NCI-H1436 (cell line): ENCODE measurements around the gene CLDN3.

ENCODE experiments used
- DNase-seq: peaks from one replicate; lab custom pipeline; 2025; lab: John Stamatoyannopoulos, UW

CLDN3 gene

DNA sequence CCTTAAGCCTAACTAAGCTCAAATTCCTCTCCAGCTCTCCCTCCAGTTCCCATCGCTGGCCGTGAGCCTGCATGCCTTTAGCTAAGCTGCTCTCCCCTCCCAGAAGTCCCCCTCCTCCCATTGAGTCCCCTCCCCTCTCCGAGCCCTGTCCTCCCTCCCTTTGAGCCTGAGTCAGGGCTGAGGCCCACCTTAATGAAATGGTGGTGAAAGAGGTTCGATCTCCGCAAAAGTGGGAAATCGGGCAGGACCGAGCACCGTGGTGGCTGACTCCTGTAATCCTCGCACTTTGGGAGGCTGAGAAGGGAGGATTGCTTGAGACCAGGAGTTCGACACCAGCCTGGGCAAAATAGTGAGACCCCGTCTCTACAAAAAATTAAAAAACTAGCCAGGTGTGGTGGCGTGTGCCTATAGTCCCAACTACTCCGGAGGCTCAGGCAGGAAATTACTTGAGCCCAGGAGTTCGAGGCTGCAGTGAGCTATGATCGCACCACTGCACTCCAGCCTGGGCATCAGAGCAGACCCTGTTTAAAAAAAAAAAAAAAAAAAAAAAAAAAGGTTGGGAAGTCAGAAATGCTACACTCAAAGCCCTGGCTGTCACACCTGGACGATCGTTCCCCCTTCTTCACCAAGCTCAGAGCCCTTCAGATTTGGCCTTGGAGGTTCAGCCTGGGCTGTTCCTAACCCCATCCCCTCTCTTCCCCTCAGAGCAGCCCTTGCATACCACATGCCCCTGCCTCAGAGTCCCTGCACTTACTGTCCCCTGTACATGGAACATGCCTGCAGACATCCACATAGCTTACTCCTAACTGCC is 995 bp upstream of the CLDN3 start:
- no peak for DNase-seq

DNA sequence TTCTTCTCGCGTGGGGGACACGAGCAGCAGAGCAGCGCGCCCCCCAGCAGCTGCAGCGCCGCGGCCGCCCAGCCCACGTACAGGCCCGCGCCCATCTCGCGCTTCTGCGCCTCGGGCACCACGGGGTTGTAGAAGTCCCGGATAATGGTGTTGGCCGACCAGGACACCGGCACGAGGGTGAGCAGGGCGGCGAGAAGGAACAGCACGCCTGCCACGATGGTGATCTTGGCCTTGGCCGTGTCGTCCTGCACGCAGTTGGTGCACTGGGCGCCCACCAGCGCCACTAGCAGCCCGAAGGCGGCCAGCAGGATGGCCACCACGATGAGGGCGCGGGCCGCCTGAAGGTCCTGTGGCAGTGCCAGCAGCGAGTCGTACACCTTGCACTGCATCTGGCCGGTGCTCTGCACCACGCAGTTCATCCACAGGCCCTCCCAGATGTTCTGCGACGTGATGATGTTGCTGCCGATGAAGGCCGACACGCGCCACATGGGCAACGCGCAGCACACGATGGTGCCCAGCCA is 529 bp downstream of the CLDN3 start:
- no peak for DNase-seq

DNA sequence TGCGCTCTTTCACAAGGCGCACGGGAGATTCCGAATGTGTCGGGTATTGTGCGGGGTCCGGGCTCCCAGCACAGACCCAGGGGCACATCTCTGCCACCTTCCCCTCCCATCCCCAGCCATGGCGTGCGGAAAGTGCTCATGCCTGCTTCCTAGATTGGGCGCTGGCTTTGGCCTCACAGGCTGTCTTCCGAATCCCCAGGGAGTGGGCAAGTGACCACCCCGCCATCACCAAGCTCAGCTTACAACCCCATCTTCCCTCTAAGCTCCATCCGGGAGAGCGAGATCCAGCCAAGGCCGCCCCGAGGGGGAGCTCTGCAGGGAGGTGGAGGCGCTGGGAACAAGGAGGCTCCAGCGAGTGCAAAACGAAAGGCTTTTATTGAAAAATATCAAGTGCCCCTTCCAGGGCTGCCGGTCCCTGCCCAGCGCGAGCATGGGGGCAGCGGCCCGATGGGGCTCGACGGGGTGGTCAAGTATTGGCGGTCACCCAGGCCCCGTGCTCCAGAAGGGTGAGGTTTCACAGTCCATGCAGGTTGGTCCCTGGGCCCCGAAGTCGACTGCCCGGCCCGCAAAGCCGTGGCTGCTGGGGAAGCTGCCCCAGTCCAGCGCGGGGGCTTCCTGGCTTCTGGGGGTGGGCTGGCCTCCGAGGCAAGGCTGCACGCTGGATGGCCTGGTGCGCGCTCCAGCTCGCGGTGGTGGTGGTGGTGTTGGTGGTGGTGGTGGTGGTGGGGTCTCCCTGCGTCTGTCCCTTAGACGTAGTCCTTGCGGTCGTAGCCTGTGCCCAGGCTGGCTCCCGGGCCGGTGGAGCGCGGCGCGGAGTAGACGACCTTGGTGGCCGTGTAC is 1.2 kb downstream of the CLDN3 start:
- no peak for DNase-seq

DNA sequence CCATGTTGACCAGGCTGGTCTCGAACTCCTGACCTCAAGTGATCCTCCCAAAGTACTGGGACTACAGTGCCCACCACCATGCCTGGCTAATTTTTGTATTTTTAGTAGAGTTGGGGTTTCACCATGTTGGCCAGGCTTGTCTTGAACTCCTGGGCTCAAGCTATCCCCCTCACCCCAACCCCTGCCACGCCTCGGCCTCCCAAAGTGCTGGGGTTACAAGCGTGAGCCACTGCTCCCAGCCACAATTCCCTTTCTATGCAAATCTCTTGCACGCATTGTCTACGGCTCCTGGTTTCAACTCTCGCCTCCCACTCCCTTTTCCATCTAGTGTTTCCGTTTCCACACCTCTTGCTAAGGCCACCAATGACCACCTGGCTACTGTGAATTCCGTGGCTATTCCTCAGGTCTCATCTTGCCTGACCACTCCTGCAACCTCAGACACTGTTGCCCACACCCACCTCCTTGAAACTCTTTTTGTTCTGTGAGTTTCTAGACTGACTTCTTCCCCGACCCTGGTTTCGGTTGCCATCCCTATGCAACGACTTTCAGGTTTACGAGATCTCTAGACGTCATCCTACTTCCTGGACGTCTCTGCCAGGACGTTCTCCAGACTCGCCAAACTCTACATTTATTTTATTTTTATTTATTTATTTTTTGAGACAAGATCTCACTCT is 3.4 kb downstream of the CLDN3 start:
- no peak for DNase-seq

DNA sequence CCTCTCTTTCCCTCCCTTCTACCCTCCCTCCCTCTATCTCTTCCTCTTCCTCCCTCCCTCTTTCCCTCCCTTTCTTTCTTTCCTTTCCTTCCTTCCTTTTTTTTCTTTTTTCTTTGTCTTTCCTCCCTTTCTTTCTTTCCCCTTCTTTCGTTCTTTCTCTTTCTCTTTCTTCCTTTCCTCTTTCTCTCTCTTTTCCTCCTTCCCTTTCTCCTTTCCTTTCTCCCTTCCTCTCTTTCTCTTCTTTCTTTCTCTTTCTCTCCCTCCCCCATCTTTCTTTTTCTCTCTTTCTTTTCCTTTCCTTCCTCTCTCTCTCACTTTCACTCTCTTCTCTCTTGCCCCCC is 7.4 kb downstream of the CLDN3 start:
- no peak for DNase-seq

DNA sequence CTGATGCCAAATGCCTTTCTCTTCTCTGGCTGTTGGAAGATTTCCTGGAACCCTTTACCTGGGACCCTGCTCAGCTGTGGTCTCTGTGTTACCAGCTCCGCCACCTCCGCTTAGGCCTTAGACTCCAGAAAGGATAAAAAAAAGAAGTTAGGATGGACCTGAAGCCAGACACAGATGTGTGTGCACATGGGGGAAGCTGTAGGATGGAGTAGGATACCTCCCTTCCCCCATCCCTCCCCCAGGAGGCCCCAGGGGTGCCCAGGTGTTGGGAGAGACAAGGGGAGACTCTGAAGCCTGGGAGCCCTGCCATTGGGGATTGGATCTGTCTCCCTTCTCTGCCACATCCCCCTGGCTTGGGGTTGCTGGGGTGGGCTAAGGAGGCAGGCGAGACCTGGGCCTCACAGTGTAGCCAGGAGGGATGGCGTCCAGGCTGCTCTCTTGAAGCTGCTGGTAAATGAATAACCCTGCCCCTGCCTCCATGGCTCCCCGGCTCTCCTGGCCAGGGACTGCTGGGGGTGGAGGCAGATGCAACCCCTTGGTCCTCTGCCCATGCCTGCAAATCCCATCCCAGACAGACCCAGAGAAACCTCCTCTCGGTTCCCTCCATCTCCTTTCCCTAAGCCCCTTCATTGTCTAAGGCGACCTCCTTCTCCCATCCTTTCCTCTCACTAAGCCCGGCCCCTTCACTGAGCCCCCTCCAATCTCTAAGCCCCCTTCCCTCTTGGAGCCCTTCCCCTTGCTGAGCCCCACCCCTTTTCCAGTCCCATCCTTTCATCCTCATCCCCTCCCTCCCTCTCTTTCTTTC is 8.0 kb downstream of the CLDN3 start:
- no peak for DNase-seq

DNA sequence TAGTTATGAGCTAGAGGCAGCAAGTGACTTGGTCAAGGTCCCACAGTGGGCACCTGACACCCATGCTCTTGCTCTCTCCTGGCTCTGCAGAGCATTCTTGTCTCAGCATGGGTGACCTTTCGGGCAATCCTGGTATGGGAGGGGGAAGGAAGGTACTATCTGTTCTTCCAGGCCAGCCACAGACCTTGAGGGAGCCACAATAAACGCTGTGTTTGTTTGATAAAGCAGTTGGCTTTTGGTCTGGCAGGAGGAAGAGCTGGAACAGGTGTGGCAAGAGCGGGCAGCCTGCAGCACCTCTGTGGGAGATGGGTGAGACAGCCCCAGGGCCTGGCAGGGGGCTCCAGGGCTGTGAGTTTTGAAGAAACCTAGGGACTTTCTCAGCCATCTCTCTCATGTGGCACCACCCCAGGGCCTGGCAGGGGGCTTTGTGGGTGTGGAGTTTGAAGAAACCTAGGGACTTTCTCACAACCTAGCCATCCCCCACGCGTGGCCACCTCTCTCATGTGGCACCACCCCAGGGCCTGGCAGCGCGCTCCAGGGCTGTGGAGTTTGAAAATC is 11.4 kb downstream of the CLDN3 start:
- DNase-seq: no peak

DNA sequence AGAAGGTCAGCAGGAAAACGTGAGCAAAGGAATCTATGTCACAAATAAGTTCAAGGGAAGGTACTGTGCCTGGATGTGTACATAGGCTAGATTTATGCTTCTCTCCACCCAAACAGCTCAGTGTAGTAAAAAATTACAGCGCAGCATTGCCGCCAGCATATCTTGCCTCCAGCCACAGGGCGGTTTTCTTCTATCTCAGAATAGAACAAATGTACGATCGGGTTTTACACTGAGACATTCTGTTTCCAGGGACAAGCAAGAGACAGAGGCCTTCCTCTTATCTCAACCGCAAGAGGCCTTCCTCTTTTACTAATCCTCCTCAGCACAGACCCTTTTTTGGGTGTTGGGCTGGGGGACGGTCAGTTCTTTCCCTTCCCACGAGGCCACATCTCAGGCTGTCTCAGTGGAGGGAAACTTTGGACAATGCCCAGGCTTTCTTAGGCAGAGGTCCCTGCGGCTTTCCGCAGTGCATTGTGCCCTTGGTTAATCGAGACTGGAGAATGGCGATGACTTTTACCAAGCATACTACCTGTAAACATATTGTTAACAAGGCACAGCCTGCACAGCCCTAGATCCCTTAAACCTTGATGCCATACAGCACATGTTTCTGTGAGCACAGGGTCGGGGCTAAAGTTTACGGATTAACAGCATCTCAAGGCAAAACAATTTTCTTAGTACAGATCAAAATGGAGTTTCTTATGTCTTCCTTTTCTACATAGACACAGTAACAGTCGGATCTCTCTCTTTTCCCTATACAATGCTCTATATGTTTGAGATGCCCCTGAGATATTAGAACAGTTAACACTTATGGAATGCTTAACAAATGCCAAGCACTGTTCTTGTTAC is 19.9 kb downstream of the CLDN3 start:
- no peak for DNase-seq

DNA sequence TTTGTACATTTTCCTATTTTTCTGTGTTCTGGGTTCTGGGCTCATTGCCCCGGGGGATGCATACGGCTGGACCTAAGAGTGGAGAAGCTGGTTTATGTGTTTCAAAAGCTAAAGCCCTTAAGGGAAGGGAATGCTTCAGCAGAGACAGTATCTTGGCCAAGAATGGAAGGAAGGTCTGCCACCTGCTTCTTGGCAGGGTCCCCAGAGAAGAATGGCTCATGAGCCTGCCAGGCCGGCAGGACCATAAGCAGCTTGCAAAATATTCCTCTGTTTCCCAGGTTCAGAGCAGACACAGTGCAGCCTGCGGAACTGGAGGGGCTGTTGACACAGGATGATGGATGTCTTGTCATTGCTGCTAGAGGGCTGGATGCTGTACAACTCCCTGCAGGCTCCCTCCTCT is 23.7 kb downstream of the CLDN3 start:
- DNase-seq: no peak

DNA sequence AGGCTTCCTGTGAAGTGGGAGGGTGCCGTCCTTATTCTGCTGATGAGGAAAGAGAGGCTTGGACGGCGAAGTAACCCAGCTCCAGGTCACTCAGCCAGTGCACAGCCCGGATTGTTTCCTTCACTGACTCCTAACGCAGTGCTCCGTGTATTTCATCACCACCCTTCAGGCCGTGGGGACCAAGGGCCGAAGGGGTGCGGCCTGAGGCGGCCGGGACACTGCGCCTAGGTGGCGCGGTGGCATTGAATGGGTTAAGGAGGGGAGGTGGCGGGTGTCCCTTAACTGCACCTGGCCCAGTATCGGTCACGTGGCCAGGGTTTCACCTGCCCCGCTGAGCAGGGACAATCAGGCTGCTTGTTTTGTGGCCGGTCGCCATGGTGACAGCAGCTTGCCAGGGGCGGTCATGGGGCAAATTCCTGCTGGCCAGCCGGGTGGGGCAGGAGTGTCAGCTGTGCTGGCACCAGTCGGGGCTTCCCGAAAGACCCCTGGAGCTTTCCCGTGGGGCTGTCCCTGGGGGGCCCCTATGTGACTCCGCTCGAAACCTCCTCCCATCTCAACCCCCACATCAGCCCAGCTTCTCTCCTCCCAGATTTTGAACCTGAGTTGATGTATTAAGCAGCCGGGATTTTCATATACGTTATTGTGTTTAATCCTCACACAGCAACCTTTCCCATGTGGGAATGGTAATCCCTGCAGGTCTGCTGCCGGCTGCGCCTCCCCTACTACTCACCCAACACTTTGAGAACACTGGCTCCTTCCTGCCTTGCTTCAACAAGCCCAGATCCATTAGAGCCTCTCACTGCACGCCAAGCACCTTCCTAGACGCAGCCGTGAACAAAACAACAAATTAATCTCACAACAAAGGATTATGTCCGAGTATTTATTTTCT is 27.1 kb downstream of the CLDN3 start:
- peak; percentile 94 for DNase-seq

DNA sequence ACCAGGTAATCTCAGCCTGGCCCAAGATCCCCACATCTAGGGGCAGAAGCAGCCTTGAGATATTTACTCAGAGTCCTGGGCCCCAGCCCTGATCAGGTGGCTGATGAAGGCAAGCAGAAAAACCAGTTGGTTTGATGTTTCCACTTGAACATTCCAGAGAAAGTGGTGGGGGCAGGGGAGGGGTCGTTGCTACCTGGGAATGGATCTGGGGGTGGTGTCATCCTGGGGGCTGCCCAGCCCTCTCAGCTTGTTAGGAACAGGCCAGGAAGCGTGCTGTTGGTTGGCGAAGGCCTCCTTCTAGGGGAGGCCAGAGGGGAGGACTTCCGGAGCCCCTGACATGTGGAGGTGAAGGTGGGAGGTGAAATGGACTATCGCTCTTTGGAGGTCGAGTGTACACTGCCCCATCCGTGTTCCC is 27.7 kb downstream of the CLDN3 start:
- no peak for DNase-seq

DNA sequence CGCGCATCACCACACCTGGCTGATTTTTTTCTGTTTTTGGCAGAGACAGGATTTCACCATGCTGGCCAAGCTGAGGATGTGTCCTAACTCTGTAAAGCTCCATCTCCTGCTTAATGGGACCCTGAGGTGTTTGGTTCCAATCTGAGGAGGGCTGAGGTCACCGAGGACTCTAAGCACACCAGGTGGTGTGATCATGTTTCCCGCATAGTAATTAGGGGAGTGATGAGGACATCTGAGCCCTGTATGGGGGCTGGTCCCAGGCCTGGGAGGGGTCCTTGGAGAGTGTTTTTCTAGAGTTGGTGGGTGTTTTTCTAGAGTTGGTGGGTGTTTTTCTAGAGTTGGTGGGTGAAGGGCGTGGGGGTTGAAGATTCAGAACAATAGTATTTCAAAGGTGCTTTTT is 28.5 kb downstream of the CLDN3 start:
- DNase-seq: peak; percentile 85

DNA sequence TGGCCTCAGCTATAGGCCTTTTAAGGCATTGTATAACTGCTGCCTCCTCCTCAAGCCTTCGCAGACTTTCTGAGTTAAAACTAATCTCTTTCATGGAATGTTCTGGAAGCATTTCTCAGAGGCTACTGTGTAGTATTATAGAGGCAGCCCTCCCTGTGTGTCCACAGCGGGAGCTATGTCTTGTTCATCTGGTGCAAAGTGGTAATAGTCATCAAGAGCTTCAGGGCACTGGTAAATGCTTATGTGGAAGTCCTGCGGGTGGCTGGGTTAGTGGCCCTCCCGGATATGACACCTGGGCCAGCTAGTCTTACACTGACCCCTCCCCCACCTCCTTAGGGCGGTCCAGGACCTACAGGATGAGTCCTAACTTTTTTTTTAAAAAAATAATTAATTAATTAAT is 29.3 kb downstream of the CLDN3 start:
- no peak for DNase-seq

DNA sequence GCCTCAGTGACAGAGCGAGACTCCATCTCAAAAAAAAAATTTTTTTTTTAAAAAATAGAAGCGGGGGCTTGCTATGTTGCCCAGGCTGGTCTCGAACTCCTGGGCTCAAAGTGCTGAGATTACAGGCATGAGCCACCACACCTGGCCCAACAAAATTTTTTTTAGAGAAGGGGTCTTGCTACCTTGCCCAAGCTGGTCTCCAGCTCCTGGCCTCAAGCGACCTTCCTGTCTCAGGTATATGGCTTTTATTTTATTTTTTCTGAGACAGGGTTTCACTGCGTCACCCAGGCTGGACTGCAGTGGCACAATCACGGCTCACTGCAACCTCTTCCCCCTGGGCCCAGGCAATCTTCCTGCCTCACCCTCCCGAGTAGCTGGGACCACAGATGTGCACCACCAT is 29.9 kb downstream of the CLDN3 start:
- no peak for DNase-seq

DNA sequence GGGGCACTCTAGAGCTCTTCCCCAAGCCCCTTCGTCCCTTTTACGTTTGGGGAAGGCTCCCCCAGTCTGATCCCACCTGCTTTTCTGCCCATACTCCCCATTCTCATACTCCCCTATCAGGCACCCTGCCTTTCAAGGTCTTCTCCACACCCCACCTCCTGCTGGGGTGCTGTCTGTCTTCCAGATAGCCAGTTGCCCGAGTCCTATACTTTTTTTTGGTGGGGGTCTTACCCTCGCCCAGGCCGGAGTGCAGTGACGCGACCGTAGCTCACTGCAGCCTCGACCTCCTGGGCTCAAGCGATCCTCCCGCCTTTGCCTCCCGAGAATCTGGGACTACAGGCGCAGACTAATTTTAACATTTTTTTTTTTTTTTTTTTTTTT is 30.7 kb downstream of the CLDN3 start:
- DNase-seq: no peak

DNA sequence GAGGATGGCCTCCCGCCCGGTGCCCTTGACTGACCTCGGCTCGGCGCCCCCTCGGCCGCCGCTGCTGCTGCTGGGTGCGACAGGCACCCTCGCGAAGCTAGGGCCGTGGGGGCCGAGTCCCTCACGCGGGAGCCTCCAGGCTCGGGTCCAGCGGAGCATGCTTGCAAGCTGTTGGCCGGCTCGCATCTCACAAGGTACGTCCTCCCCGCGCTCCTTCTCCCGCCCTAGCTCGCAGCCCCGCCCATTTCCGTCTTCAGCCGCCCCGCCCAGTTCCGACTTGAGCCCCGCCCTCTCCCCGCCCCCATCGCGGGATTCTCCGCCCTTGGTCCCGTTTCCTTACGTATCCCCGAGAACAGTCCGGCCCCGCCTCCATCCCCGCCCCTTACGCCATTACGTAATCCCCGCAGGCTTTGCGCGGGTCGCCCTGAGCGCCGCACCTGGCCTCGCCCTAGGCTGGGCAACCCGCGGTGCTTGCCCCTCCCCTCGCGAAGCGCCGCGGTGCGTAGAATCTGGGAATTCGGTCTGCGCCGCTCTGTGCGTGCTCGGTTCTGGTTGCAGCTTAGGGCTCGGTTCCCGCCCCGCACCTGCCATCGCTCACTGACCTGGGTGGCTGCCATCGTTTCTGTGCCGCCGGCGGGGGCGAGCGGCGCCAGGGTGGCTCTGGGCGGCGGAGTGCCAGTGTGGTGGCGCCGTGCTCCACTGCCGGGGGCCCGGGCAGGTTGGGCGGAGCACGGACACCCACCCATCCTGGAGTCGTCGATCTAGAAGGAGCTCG is 31.3 kb downstream of the CLDN3 start, which contains the start of gene ABHD11:
Gene ABHD11 (minus strand): TSS at position 191 of the 775 bp plus-strand sequence. CDS start 32 bp downstream, at position 159.
- peak; percentile 97 for DNase-seq

DNA sequence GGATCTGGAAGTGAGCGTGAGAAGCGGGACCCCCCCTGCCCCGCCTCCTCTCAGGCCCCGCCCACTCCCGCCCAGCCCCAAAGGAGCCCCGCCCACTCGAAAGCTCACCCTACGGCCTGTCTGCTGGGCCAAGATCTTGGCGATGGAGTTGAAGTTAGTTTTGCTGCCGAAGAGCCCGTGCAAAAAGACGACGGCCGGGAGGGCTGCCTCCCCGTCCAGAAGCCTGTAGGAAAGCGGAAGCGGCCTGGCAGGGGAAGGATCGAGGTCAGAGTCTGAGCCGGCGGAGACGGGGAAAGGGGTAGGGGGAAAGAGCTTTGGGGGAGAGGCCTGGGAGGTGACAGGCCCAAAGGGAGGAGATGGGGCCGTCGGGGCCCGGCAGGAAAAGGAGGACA is 31.9 kb downstream of the CLDN3 start:
- peak; percentile 52 for DNase-seq

DNA sequence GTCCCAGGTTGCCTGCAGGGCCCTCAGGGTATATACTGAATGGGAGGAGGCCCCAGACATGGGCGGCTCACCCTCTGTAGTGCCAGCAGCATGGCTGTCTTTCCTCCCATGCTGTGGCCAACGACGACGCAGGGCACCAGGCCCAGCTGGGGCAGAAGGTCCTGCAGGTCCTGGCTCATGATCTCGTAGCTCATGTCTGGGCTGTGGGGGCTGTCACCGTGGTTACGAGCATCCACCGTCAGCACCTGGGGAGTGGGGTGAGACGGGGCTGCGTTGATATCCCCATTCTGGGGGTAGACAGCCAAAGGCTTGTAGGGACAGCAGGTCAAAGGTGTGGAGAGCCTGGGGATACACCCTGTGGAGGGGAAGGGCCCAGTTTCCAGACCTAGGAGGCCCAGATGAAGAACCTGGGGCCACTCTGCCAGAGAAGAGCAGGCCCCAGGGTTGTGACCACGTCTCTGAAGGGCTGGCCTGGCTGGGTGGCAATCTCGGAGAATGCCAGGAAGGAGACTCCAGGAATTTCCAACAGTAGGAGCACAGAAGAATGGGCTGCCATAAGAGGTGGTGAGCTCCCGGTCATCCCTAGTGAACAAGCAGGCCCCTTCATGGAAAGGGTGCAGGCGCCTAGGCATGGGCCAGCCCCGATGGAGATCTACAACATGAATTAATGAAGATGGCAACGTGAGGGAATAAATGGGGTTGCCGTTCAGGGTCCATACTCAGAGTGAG is 32.4 kb downstream of the CLDN3 start:
- no peak for DNase-seq
